ENCODE data around the gene INVS.

GRCh38 chr9:100134731-100135130 lies 35.7 kb downstream of the INVS start:
- TF ChIP-seq POLR2AphosphoS5 (IDR thresholded peaks at IDR 0.05) (no peak), EP300 (IDR thresholded peaks at IDR 0.05) (no peak), POLR2A (IDR thresholded peaks at IDR 0.05) (no peak)
- TF ChIP-seq, protein P1, sequence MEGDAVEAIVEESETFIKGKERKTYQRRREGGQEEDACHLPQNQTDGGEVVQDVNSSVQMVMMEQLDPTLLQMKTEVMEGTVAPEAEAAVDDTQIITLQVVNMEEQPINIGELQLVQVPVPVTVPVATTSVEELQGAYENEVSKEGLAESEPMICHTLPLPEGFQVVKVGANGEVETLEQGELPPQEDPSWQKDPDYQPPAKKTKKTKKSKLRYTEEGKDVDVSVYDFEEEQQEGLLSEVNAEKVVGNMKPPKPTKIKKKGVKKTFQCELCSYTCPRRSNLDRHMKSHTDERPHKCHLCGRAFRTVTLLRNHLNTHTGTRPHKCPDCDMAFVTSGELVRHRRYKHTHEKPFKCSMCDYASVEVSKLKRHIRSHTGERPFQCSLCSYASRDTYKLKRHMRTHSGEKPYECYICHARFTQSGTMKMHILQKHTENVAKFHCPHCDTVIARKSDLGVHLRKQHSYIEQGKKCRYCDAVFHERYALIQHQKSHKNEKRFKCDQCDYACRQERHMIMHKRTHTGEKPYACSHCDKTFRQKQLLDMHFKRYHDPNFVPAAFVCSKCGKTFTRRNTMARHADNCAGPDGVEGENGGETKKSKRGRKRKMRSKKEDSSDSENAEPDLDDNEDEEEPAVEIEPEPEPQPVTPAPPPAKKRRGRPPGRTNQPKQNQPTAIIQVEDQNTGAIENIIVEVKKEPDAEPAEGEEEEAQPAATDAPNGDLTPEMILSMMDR (IDR thresholded peaks at IDR 0.05): no peak

Measured in upper lobe of left lung (tissue), 4 donors.